ENCODE data around the gene USP3. TPM values are rescaled to one million over a fixed set of nuclear protein-coding genes. Genes with fewer than 3 reads are reported as not detected.

USP3 gene
- total RNA-seq, 2 experiments from 2014 or later, result 34.6 to 53.0 TPM

DNA sequence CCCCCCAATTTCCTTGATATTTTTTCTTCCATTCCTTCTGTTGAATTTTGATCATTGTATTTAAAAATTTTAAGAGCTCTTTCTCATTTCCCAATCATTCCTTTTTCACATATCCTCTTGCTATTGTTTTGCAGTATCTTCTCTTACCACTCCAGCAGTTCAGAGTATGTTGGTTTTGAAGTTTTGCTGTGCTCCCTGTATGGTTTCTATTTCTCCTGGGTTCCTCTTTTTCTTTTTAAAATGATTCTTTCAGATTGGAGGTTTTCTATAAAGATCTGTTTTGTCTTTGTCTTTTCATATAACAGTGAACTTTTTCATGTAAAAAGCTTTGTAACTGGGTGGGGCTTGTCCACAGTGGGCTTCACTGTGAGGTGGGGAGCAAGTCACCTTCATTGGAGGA, 12.8 kb downstream of the USP3 start:
- H3K36me3 ChIP-seq (ENCODE audit: insufficient read depth, low read length), result no peaks in the 10 kb centered on the region
- CTCF ChIA-PET (ENCODE audit: unreplicated experiment), result no interaction called here
- TF ChIP-seq EZH2phosphoT487 (IDR thresholded peaks at IDR 0.05; ENCODE audit: borderline replicate concordance, low read depth, low read length), result no peak
- TF ChIP-seq, protein P1, sequence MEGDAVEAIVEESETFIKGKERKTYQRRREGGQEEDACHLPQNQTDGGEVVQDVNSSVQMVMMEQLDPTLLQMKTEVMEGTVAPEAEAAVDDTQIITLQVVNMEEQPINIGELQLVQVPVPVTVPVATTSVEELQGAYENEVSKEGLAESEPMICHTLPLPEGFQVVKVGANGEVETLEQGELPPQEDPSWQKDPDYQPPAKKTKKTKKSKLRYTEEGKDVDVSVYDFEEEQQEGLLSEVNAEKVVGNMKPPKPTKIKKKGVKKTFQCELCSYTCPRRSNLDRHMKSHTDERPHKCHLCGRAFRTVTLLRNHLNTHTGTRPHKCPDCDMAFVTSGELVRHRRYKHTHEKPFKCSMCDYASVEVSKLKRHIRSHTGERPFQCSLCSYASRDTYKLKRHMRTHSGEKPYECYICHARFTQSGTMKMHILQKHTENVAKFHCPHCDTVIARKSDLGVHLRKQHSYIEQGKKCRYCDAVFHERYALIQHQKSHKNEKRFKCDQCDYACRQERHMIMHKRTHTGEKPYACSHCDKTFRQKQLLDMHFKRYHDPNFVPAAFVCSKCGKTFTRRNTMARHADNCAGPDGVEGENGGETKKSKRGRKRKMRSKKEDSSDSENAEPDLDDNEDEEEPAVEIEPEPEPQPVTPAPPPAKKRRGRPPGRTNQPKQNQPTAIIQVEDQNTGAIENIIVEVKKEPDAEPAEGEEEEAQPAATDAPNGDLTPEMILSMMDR (conservative IDR thresholded peaks at IDR 0.05; ENCODE audit: low read length), result no peak
- peaks cover 53% of the 10 kb centered on the region for H4K20me1 ChIP-seq (ENCODE audit: insufficient read depth, low read length)
- intact Hi-C loops (cut with micrococcal nuclease; ENCODE audit: unreplicated experiment), result no loop called here
- H3K79me2 ChIP-seq (ENCODE audit: insufficient read depth, low read depth, low read length), result peaks cover 97% of the 10 kb centered on the region
- no peak overlapping the region for H3K27ac ChIP-seq (ENCODE audit: low read depth, low read length, poor library complexity, severe bottlenecking)
- H3K9me3 ChIP-seq (ENCODE audit: low read length), result no peaks in the 10 kb centered on the region
- no peak overlapping the region for H2AFZ ChIP-seq (ENCODE audit: low read length)
- POLR2A ChIA-PET, result interaction anchor here (0.8 to 2.6 kb wide), 3 partner anchors 11 to 52 kb away, joined by 3 to 10 read pairs (median 3); no protein-coding TSS in a partner anchor
- no peaks in the 10 kb centered on the region for H3K9me2 ChIP-seq (ENCODE audit: insufficient read depth, low read length)
- H3K4me2 ChIP-seq (ENCODE audit: low read length), result peak overlapping the region; percentile 57
- no peak overlapping the region for H3K4me3 ChIP-seq (ENCODE audit: low read depth, low read length, poor library complexity, severe bottlenecking)
- no TSS peak for BruUV-seq (replicated peaks)
- peaks cover 38% of the 10 kb centered on the region for H3K4me1 ChIP-seq (ENCODE audit: insufficient read depth, low read length, poor library complexity, severe bottlenecking)
- DNase-seq (ENCODE audit: low spot score), result no peak

DNA sequence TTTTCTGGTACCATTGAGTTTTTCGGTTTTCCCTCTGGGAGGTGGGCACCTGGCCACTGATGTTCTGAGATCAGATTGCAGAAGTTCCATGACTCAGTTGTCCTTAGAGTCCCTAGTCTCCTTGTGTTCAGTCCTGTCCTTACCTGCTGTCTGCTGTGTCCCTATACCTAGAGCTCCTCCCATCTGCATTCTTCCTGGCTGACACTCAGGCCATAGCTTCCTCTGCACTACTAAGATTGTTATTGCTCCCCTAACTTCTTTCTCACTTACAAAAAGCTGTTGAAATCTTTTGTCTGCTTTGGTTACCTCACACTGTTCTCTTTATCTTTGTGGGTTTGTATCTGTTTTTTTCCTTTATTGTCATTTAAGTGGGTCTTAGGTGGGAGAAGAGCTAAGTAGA, 13.2 kb downstream of the USP3 start:
- no peak for DNase-seq (ENCODE audit: low spot score)
- TF ChIP-seq, protein P1 (conservative IDR thresholded peaks at IDR 0.05; ENCODE audit: low read length), result no peak
- no peak for TF ChIP-seq EZH2phosphoT487 (IDR thresholded peaks at IDR 0.05; ENCODE audit: borderline replicate concordance, low read depth, low read length)
- Histone ChIP-seq H3K36me3 (ENCODE audit: insufficient read depth, low read length) (no peaks in the 10 kb centered on the region), H4K20me1 (ENCODE audit: insufficient read depth, low read length) (peaks cover 57% of the 10 kb centered on the region), H2AFZ (ENCODE audit: low read length) (no peak overlapping the region), H3K4me3 (ENCODE audit: low read depth, low read length, poor library complexity, severe bottlenecking) (no peak overlapping the region), H3K4me1 (ENCODE audit: insufficient read depth, low read length, poor library complexity, severe bottlenecking) (peaks cover 38% of the 10 kb centered on the region), H3K9me2 (ENCODE audit: insufficient read depth, low read length) (no peaks in the 10 kb centered on the region), H3K4me2 (ENCODE audit: low read length) (peak overlapping the region; percentile 57), H3K79me2 (ENCODE audit: insufficient read depth, low read depth, low read length) (peaks cover 97% of the 10 kb centered on the region), H3K9me3 (ENCODE audit: low read length) (no peaks in the 10 kb centered on the region), H3K27ac (ENCODE audit: low read depth, low read length, poor library complexity, severe bottlenecking) (no peak overlapping the region)
- ChIA-PET POLR2A (interaction anchor here (0.7 to 2.6 kb wide), 5 partner anchors 11 to 51 kb away, joined by 3 to 10 read pairs (median 3); partner anchors contain the start of gene USP3), CTCF (ENCODE audit: unreplicated experiment) (no interaction called here)
- intact Hi-C loops (cut with micrococcal nuclease; ENCODE audit: unreplicated experiment), result no loop called here
- BruUV-seq (replicated peaks), result no TSS peak

DNA sequence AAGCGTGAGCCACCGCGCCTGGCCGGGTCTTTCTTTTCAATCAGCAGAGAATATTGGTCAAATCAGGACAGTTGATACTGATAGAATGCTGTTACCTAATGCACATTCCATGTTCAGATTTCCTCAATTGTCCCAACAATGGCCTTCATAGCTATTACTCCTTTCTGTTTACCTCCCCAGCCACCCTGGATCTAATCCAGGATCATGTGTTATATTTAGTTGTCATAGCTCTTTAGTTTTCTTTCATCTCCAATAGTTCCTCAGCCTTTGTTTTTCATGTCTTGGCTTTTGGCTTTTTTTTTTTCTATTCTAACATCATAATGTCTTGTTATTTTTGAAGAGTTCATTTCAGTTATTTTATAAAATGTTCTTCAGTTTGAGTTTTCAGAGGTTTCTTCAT, 14.6 kb downstream of the USP3 start:
- CTCF ChIA-PET (ENCODE audit: unreplicated experiment), result no interaction called here
- Histone ChIP-seq H3K4me2 (ENCODE audit: low read length) (no peak overlapping the region), H4K20me1 (ENCODE audit: insufficient read depth, low read length) (peaks cover 60% of the 10 kb centered on the region)

More for the DNA sequence above, 14.6 kb downstream of the USP3 start:
- POLR2A ChIA-PET, result interaction anchor here (0.5 to 0.8 kb wide), 4 partner anchors 9 to 713 kb away, joined by 3 to 4 read pairs (median 3); no protein-coding TSS in a partner anchor
- Histone ChIP-seq H3K79me2 (ENCODE audit: insufficient read depth, low read depth, low read length) (peaks cover 97% of the 10 kb centered on the region), H3K4me1 (ENCODE audit: insufficient read depth, low read length, poor library complexity, severe bottlenecking) (peaks cover 38% of the 10 kb centered on the region), H3K9me2 (ENCODE audit: insufficient read depth, low read length) (no peaks in the 10 kb centered on the region), H3K27ac (ENCODE audit: low read depth, low read length, poor library complexity, severe bottlenecking) (no peak overlapping the region), H3K9me3 (ENCODE audit: low read length) (no peaks in the 10 kb centered on the region), H3K4me3 (ENCODE audit: low read depth, low read length, poor library complexity, severe bottlenecking) (no peak overlapping the region), H2AFZ (ENCODE audit: low read length) (no peak overlapping the region), H3K36me3 (ENCODE audit: insufficient read depth, low read length) (no peaks in the 10 kb centered on the region)
- intact Hi-C loops (cut with micrococcal nuclease; ENCODE audit: unreplicated experiment), result no loop called here
- BruUV-seq (replicated peaks), result no TSS peak
- no peak for DNase-seq (ENCODE audit: low spot score)
- TF ChIP-seq, protein P1 (conservative IDR thresholded peaks at IDR 0.05; ENCODE audit: low read length), result no peak
- no peak for TF ChIP-seq EZH2phosphoT487 (IDR thresholded peaks at IDR 0.05; ENCODE audit: borderline replicate concordance, low read depth, low read length)
